GM18519 (cell line): Measurements from ENCODE around the gene ITPR1.

Source experiments
- ATAC-seq: cut with Tn5 transposase; IDR thresholded peaks from one replicate; pipeline ENCODE4 v1.9.1; 2021; ENCODE audit warnings: mild to moderate bottlenecking, moderate library complexity; ENCODE audit not compliant: unreplicated experiment, low FRiP score

The ITPR1 gene

GRCh38 chr3:4734454-4734853 is 241.3 kb downstream of the ITPR1 start:
- no peak for ATAC-seq

GRCh38 chr3:4735243-4735642 is 242.1 kb downstream of the ITPR1 start:
- ATAC-seq, result no peak

- ATAC-seq, result no peak
Measured at GRCh38 chr3:4736284-4736861, 243.2 kb downstream of the ITPR1 start.

- no peak for ATAC-seq
Measured at GRCh38 chr3:4738737-4739274, 245.7 kb downstream of the ITPR1 start.

GRCh38 chr3:4739289-4740236 is 246.4 kb downstream of the ITPR1 start:
- ATAC-seq, result no peak

GRCh38 chr3:4740397-4741105 is 247.4 kb downstream of the ITPR1 start:
- no peak for ATAC-seq

- no peak for ATAC-seq
Measured at GRCh38 chr3:4741106-4741403, 247.9 kb downstream of the ITPR1 start.

- ATAC-seq, result no peak
Measured at GRCh38 chr3:4741404-4742307, 248.5 kb downstream of the ITPR1 start.

GRCh38 chr3:4742359-4742758 is 249.2 kb downstream of the ITPR1 start:
- no peak for ATAC-seq

GRCh38 chr3:4743371-4743770 is 250.2 kb downstream of the ITPR1 start:
- ATAC-seq, result no peak

GRCh38 chr3:4744405-4745234 is 251.5 kb downstream of the ITPR1 start:
- ATAC-seq, result no peak

- no peak for ATAC-seq
Measured at GRCh38 chr3:4745235-4745610, 252.1 kb downstream of the ITPR1 start.

GRCh38 chr3:4746241-4746958 is 253.3 kb downstream of the ITPR1 start:
- ATAC-seq, result no peak

GRCh38 chr3:4748127-4748526 is 255.0 kb downstream of the ITPR1 start:
- ATAC-seq, result no peak

- peak; percentile 65 for ATAC-seq
Measured at GRCh38 chr3:4748701-4749378, 255.7 kb downstream of the ITPR1 start.

GRCh38 chr3:4749567-4750002 is 256.4 kb downstream of the ITPR1 start:
- ATAC-seq, result peak; percentile 4

GRCh38 chr3:4750306-4750968 is 257.3 kb downstream of the ITPR1 start:
- ATAC-seq, result no peak
